MM.1S (cell line): ENCODE results near the gene PSMD14.

Experiments used
- EZH2 ChIP-seq: fragments of 300-600 bp; sonication (generic); optimal IDR thresholded peaks from 2 replicates; pipeline ENCODE3; 2017; ENCODE audit warnings: low read depth, mild to moderate bottlenecking, antibody characterized with exemption, low read length, mixed read lengths
- EZH2phosphoT487 ChIP-seq: fragments of 300-600 bp; sonication (generic); IDR thresholded peaks from 2 replicates; pipeline ENCODE4 v1.6.1; 2018; ENCODE audit warnings: antibody characterized with exemption, low read length
- TF ChIP-seq, protein P1 (sequence below): fragments of 300-600 bp; sonication (generic); IDR thresholded peaks from 2 replicates; pipeline ENCODE4 v1.5.1; 2016; ENCODE audit warnings: antibody characterized with exemption, low read length, mixed read lengths

DNA sequence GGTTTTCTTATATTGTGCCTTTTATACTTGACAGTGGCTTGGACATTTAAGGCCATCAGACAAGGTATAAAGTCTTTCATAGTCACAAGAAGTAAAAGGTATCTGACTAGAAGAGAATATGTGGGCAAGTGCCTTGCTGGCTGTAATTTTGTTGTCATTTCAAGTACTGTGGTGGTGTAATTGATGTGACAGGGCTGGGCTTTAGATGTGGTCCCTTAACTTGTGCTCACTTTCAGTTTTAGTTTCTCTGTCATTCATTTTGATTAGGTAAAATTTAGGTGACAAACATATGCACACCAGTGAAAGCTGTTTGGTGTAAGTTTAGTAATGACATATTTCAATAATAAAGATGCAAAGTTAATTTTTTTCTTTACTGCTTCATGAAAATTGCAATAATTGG, 76.6 kb downstream of the PSMD14 start:
- TF ChIP-seq, protein P1, sequence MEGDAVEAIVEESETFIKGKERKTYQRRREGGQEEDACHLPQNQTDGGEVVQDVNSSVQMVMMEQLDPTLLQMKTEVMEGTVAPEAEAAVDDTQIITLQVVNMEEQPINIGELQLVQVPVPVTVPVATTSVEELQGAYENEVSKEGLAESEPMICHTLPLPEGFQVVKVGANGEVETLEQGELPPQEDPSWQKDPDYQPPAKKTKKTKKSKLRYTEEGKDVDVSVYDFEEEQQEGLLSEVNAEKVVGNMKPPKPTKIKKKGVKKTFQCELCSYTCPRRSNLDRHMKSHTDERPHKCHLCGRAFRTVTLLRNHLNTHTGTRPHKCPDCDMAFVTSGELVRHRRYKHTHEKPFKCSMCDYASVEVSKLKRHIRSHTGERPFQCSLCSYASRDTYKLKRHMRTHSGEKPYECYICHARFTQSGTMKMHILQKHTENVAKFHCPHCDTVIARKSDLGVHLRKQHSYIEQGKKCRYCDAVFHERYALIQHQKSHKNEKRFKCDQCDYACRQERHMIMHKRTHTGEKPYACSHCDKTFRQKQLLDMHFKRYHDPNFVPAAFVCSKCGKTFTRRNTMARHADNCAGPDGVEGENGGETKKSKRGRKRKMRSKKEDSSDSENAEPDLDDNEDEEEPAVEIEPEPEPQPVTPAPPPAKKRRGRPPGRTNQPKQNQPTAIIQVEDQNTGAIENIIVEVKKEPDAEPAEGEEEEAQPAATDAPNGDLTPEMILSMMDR, result no peak
- TF ChIP-seq EZH2phosphoT487 (no peak), EZH2 (no peak)
